NCI-H446 treated with DMSO at 0.1 percent for 48 hours (cell line): ENCODE data around the gene BAHD1.

Source experiments
- DNase-seq: peaks from one replicate; lab custom pipeline; 2025; lab: John Stamatoyannopoulos, UW

The BAHD1 gene

GRCh38 chr15:40498891-40499290, 58.1 kb downstream of the BAHD1 start:
- DNase-seq = no peak

GRCh38 chr15:40499931-40500330, 59.2 kb downstream of the BAHD1 start:
- DNase-seq = no peak

GRCh38 chr15:40500568-40501330, 60.0 kb downstream of the BAHD1 start:
- DNase-seq = no peak

GRCh38 chr15:40501487-40501886, 60.7 kb downstream of the BAHD1 start:
- no peak for DNase-seq

GRCh38 chr15:40506964-40507571, 66.3 kb downstream of the BAHD1 start:
- no peak for DNase-seq

- no peak for DNase-seq
Observed at GRCh38 chr15:40508216-40508615, 67.5 kb downstream of the BAHD1 start.

- no peak for DNase-seq
Observed at GRCh38 chr15:40510201-40510600, 69.4 kb downstream of the BAHD1 start.

- DNase-seq = no peak
Observed at GRCh38 chr15:40511093-40511471, 70.3 kb downstream of the BAHD1 start.

GRCh38 chr15:40511472-40512133, 70.8 kb downstream of the BAHD1 start:
- DNase-seq = no peak

GRCh38 chr15:40512440-40512839, 71.7 kb downstream of the BAHD1 start:
- DNase-seq = no peak

- DNase-seq = no peak
Observed at GRCh38 chr15:40513609-40514008, 72.9 kb downstream of the BAHD1 start.

- no peak for DNase-seq
Observed at GRCh38 chr15:40516322-40516721, 75.6 kb downstream of the BAHD1 start.
